Right lobe of liver (tissue), 6 donors: ENCODE results near the gene FGFR3. TPM values are rescaled to one million over a fixed set of nuclear protein-coding genes. Genes with fewer than 3 reads are reported as not detected.

Source experiments
- ATAC-seq, 4 donors: fragments of 200-7000 bp; cut with Tn5 transposase; one replicate each; pipeline ENCODE4 v1.9.1; 2020; ENCODE audit warnings: mild to moderate bottlenecking in 4 of 4, moderate library complexity in 4 of 4
- DNase-seq, 3 donors: peaks; one replicate each; pipeline ENCODE4 v3.0.0-alpha.2; 2020
- H3K27ac ChIP-seq, 3 donors: fragments of 200-600 bp; one replicate each; pipeline ENCODE4 v1.8.0; 2022
- H3K27me3 ChIP-seq, 2 donors: fragments of 200-600 bp; one replicate each; pipeline ENCODE4 v1.8.0; 2022
- H3K36me3 ChIP-seq, 4 donors: fragments of 200-600 bp; sonication (generic) in 1 of 4; one replicate each; pipeline versions ENCODE4 v1.5.1 to v1.8.0; 2017 to 2022; ENCODE audit warnings: control low read depth in 1 of 4
- H3K4me1 ChIP-seq, 4 donors: fragments of 200-600 bp; sonication (generic) in 1 of 4; one replicate each; pipeline versions ENCODE4 v1.5.1 to v1.8.0; 2017 to 2022; ENCODE audit warnings: control low read depth in 1 of 4
- H3K4me3 ChIP-seq, 3 donors: fragments of 200-600 bp; one replicate each; pipeline ENCODE4 v1.8.0; 2022
- H3K9me3 ChIP-seq, 4 donors: fragments of 200-600 bp; sonication (generic) in 1 of 4; one replicate each; pipeline versions ENCODE4 v1.5.1 to v1.8.0; 2017 to 2022; ENCODE audit warnings: control low read depth in 1 of 4
- POLR2A ChIP-seq: fragments of 450-650 bp; IDR thresholded peaks from one replicate; pipeline ENCODE4 v1.6.1; 2017; ENCODE audit warnings: antibody characterized with exemption, mild to moderate bottlenecking
- WGBS: methylation state at CpG from one replicate; pipeline ENCODE4 v1.1.6; 2018; ENCODE audit warnings: low coverage, low lambda C conversion rate; ENCODE audit not compliant: insufficient coverage; ENCODE audit errors: missing lambda C conversion rate; 5-methylcytosine and 5-hydroxymethylcytosine counted together
- intact Hi-C, 2 donors: fragments of 100-400 bp; cut with DNase I; formaldehyde crosslinking; loops; one replicate each; pipeline versions ENCODE4 v1.11.2 to v1.14.1; 2022
- total RNA-seq, 6 experiments: library from RNA; depleted of rRNA in 2 of 6; stranded (reverse); fragments of >200 nt in 2 of 6; fragmentation: NEBNext Ultra II Directional in 3 of 6; extraction: Animal tissue kit (Norgen Biotek cat#: 25700) in 3 of 6; gene quantifications; one replicate each; pipeline versions ENCODE4 v1.1.0 to v1.2.4, GENCODE V29; 2016 to 2023
- TF ChIP-seq, protein P1 (sequence below), 4 donors: fragments of 200-600 bp in 3 of 4; fragments of 450-650 bp in 1 of 4; IDR thresholded peaks; one replicate each; pipeline versions ENCODE4 v1.5.1 to v1.8.0; 2016 to 2022; ENCODE audit warnings: antibody characterized with exemption in 4 of 4, mild to moderate bottlenecking in 2 of 4
- donor health status: DM: no; HTN: yes; CAD: no.
- donor health status: DM: no; HTN: no; CAD: no.
- donor health status: DM: no; HTN: no; CAD: no.
- donor health status: DM: no; HTN: yes; CAD: no.
- donor health status: DM: no; HTN: yes; CAD: no.

The FGFR3 gene
- total RNA-seq, 6 experiments from 2014 or later, result 14.3 to 30.0 (median 25.7) TPM

GRCh38 chr4:1770791-1771231, 22.3 kb upstream of the FGFR3 start:
- WGBS, result no CpG with 5 or more reads among the region's 11 CpGs
- no peaks in the 10 kb centered on the region for H3K4me1 ChIP-seq
- TF ChIP-seq POLR2A, result no peak
- TF ChIP-seq, protein P1, sequence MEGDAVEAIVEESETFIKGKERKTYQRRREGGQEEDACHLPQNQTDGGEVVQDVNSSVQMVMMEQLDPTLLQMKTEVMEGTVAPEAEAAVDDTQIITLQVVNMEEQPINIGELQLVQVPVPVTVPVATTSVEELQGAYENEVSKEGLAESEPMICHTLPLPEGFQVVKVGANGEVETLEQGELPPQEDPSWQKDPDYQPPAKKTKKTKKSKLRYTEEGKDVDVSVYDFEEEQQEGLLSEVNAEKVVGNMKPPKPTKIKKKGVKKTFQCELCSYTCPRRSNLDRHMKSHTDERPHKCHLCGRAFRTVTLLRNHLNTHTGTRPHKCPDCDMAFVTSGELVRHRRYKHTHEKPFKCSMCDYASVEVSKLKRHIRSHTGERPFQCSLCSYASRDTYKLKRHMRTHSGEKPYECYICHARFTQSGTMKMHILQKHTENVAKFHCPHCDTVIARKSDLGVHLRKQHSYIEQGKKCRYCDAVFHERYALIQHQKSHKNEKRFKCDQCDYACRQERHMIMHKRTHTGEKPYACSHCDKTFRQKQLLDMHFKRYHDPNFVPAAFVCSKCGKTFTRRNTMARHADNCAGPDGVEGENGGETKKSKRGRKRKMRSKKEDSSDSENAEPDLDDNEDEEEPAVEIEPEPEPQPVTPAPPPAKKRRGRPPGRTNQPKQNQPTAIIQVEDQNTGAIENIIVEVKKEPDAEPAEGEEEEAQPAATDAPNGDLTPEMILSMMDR (IDR thresholded peaks at IDR 0.05), result no peak

GRCh38 chr4:1771555-1772305, 21.4 kb upstream of the FGFR3 start:
- Histone ChIP-seq H3K4me3 (no peak overlapping the region), H3K27ac (no peak overlapping the region), H3K36me3 (no peaks in the 10 kb centered on the region), H3K4me1 (no peaks in the 10 kb centered on the region), H3K27me3 (no peaks in the 10 kb centered on the region), H3K9me3 (no peaks in the 10 kb centered on the region)
- ATAC-seq (no peak), DNase-seq (no peak)
- WGBS, result no CpG with 5 or more reads among the region's 28 CpGs
- intact Hi-C loops, result no loop called here
- TF ChIP-seq, protein P1 (IDR thresholded peaks at IDR 0.05), result no peak

More at GRCh38 chr4:1770791-1771231, 22.3 kb upstream of the FGFR3 start:
- Histone ChIP-seq H3K36me3 (no peaks in the 10 kb centered on the region), H3K27ac (no peak overlapping the region), H3K9me3 (no peaks in the 10 kb centered on the region), H3K27me3 (no peaks in the 10 kb centered on the region), H3K4me3 (no peak overlapping the region)
- intact Hi-C loops, result no loop called here
- DNase-seq (no peak), ATAC-seq (no peak)

GRCh38 chr4:1772853-1773538, 20.1 kb upstream of the FGFR3 start:
- TF ChIP-seq, protein P1 (IDR thresholded peaks at IDR 0.05), result no peak
- no peak for TF ChIP-seq POLR2A
- no peak for ATAC-seq

GRCh38 chr4:1773754-1774153, 19.3 kb upstream of the FGFR3 start:
- Histone ChIP-seq H3K36me3 (no peaks in the 10 kb centered on the region), H3K4me1 (no peaks in the 10 kb centered on the region), H3K27ac (no peak overlapping the region), H3K4me3 (no peak overlapping the region), H3K9me3 (no peaks in the 10 kb centered on the region), H3K27me3 (no peaks in the 10 kb centered on the region)
- TF ChIP-seq, protein P1 (IDR thresholded peaks at IDR 0.05), result no peak
- no peak for TF ChIP-seq POLR2A
- no peak for ATAC-seq
- no peak for DNase-seq
- WGBS, result 63% methylated on average over 3 of the region's 10 CpGs
- intact Hi-C loops, result no loop called here

More at GRCh38 chr4:1772853-1773538, 20.1 kb upstream of the FGFR3 start:
- intact Hi-C loops, result no loop called here
- Histone ChIP-seq H3K36me3 (no peaks in the 10 kb centered on the region), H3K27ac (no peak overlapping the region), H3K9me3 (no peaks in the 10 kb centered on the region), H3K27me3 (no peaks in the 10 kb centered on the region), H3K4me3 (no peak overlapping the region), H3K4me1 (no peaks in the 10 kb centered on the region)
- DNase-seq, result no peak
- 75% methylated on average over 4 of the region's 30 CpGs for WGBS
